IPS-20b (cell line): ENCODE results near the gene SDK1.

Experiments
- H3K27ac ChIP-seq: one replicate; pipeline ENCODE4 v1.5.1; 2013; ENCODE audit warnings: low read length
- H3K27me3 ChIP-seq: 2 replicates; pipeline ENCODE4 v1.6.1; 2013; ENCODE audit warnings: mild to moderate bottlenecking, low read length, inconsistent platforms; ENCODE audit not compliant: insufficient read depth
- H3K36me3 ChIP-seq: 2 replicates; pipeline ENCODE4 v1.6.1; 2013; ENCODE audit warnings: low read depth, mild to moderate bottlenecking, inconsistent platforms, low read length, moderate library complexity; ENCODE audit not compliant: insufficient read depth
- H3K4me1 ChIP-seq: 2 replicates; pipeline ENCODE4 v1.6.1; 2013; ENCODE audit warnings: mild to moderate bottlenecking, control low read depth, inconsistent platforms, low read length, moderate library complexity; ENCODE audit not compliant: insufficient read depth
- H3K4me3 ChIP-seq: 2 replicates; pipeline ENCODE4 v1.5.1; 2013; ENCODE audit warnings: mild to moderate bottlenecking, low read length, inconsistent platforms
- H3K9ac ChIP-seq: 2 replicates; pipeline ENCODE4 v1.6.1; 2013; ENCODE audit warnings: low read depth, mild to moderate bottlenecking, inconsistent platforms, low read length, moderate library complexity
- H3K9me3 ChIP-seq: 2 replicates; pipeline ENCODE4 v1.6.1; 2013; ENCODE audit warnings: mild to moderate bottlenecking, low read depth, low read length, inconsistent platforms; ENCODE audit not compliant: insufficient read depth

Gene SDK1

GRCh38 chr7:4149645-4150044 lies 848.6 kb downstream of the SDK1 start:
- Histone ChIP-seq H3K27ac (no peak overlapping the region), H3K4me1 (peaks cover 3% of the 10 kb centered on the region; the same call in 1 of the 2 replicates), H3K4me3 (no peak overlapping the region), H3K9ac (no peak overlapping the region), H3K9me3 (no peaks in the 10 kb centered on the region), H3K36me3 (no peaks in the 10 kb centered on the region), H3K27me3 (peaks cover 7% of the 10 kb centered on the region; the same call in 1 of the 2 replicates)

- H3K27me3 ChIP-seq = no peaks in the 10 kb centered on the region
- no peak overlapping the region for H3K4me3 ChIP-seq
- H3K9ac ChIP-seq = no peak overlapping the region
- H3K9me3 ChIP-seq = no peaks in the 10 kb centered on the region
- H3K27ac ChIP-seq = no peak overlapping the region
- no peaks in the 10 kb centered on the region for H3K36me3 ChIP-seq
- no peaks in the 10 kb centered on the region for H3K4me1 ChIP-seq
These were observed 849.7 kb downstream of the SDK1 start for GRCh38 chr7:4150731-4151130.

GRCh38 chr7:4151524-4151923 lies 850.5 kb downstream of the SDK1 start:
- no peak overlapping the region for H3K4me3 ChIP-seq
- no peaks in the 10 kb centered on the region for H3K9me3 ChIP-seq
- no peaks in the 10 kb centered on the region for H3K27me3 ChIP-seq
- H3K4me1 ChIP-seq = no peaks in the 10 kb centered on the region
- no peaks in the 10 kb centered on the region for H3K36me3 ChIP-seq
- no peak overlapping the region for H3K9ac ChIP-seq
- no peak overlapping the region for H3K27ac ChIP-seq

GRCh38 chr7:4151926-4152549 lies 851.0 kb downstream of the SDK1 start:
- no peak overlapping the region for H3K27ac ChIP-seq

GRCh38 chr7:4154882-4155535 lies 854.0 kb downstream of the SDK1 start:
- no peak overlapping the region for H3K27ac ChIP-seq
- no peak overlapping the region for H3K9ac ChIP-seq
- H3K4me3 ChIP-seq = no peak overlapping the region
- no peaks in the 10 kb centered on the region for H3K9me3 ChIP-seq
- H3K27me3 ChIP-seq = no peaks in the 10 kb centered on the region
- no peaks in the 10 kb centered on the region for H3K36me3 ChIP-seq
- no peaks in the 10 kb centered on the region for H3K4me1 ChIP-seq

More at GRCh38 chr7:4151926-4152549, 851.0 kb downstream of the SDK1 start:
- Histone ChIP-seq H3K27me3 (no peaks in the 10 kb centered on the region), H3K9me3 (no peaks in the 10 kb centered on the region), H3K36me3 (no peaks in the 10 kb centered on the region), H3K4me3 (no peak overlapping the region), H3K4me1 (no peaks in the 10 kb centered on the region), H3K9ac (no peak overlapping the region)

- no peak overlapping the region for H3K27ac ChIP-seq
- no peak overlapping the region for H3K9ac ChIP-seq
- no peaks in the 10 kb centered on the region for H3K36me3 ChIP-seq
- H3K4me3 ChIP-seq = no peak overlapping the region
- no peaks in the 10 kb centered on the region for H3K9me3 ChIP-seq
- H3K4me1 ChIP-seq = no peaks in the 10 kb centered on the region
- no peaks in the 10 kb centered on the region for H3K27me3 ChIP-seq
These were observed 855.1 kb downstream of the SDK1 start for GRCh38 chr7:4156190-4156589.

GRCh38 chr7:4157651-4158050 lies 856.6 kb downstream of the SDK1 start:
- H3K4me1 ChIP-seq = no peaks in the 10 kb centered on the region
- H3K9ac ChIP-seq = no peak overlapping the region
- H3K9me3 ChIP-seq = no peaks in the 10 kb centered on the region
- H3K36me3 ChIP-seq = no peaks in the 10 kb centered on the region
- no peak overlapping the region for H3K27ac ChIP-seq
- H3K27me3 ChIP-seq = no peaks in the 10 kb centered on the region
- H3K4me3 ChIP-seq = no peak overlapping the region

GRCh38 chr7:4158441-4159153 lies 857.5 kb downstream of the SDK1 start:
- no peak overlapping the region for H3K4me3 ChIP-seq
- no peak overlapping the region for H3K9ac ChIP-seq
- no peaks in the 10 kb centered on the region for H3K36me3 ChIP-seq
- H3K27me3 ChIP-seq = no peaks in the 10 kb centered on the region
- H3K4me1 ChIP-seq = no peaks in the 10 kb centered on the region
- no peaks in the 10 kb centered on the region for H3K9me3 ChIP-seq
- no peak overlapping the region for H3K27ac ChIP-seq

- Histone ChIP-seq H3K4me1 (no peaks in the 10 kb centered on the region), H3K36me3 (no peaks in the 10 kb centered on the region), H3K4me3 (no peak overlapping the region), H3K27ac (no peak overlapping the region), H3K9ac (no peak overlapping the region), H3K9me3 (no peaks in the 10 kb centered on the region), H3K27me3 (no peaks in the 10 kb centered on the region)
These were observed 858.1 kb downstream of the SDK1 start for GRCh38 chr7:4159154-4159501.

GRCh38 chr7:4159761-4160554 lies 858.9 kb downstream of the SDK1 start:
- no peak overlapping the region for H3K27ac ChIP-seq
- no peaks in the 10 kb centered on the region for H3K9me3 ChIP-seq
- H3K4me1 ChIP-seq = no peaks in the 10 kb centered on the region
- no peak overlapping the region for H3K9ac ChIP-seq
- no peaks in the 10 kb centered on the region for H3K36me3 ChIP-seq
- no peak overlapping the region for H3K4me3 ChIP-seq
- no peaks in the 10 kb centered on the region for H3K27me3 ChIP-seq

GRCh38 chr7:4162884-4163564 lies 862.0 kb downstream of the SDK1 start:
- H3K27me3 ChIP-seq = no peaks in the 10 kb centered on the region
- no peak overlapping the region for H3K27ac ChIP-seq
- no peak overlapping the region for H3K4me3 ChIP-seq
- H3K4me1 ChIP-seq = no peaks in the 10 kb centered on the region; the same call in 1 of the 2 replicates
- no peak overlapping the region for H3K9ac ChIP-seq
- H3K9me3 ChIP-seq = no peaks in the 10 kb centered on the region
- H3K36me3 ChIP-seq = no peaks in the 10 kb centered on the region
